HG03139 (cell line): ENCODE results near the gene SV2C.
"Not testable (repeated sequence)": the region's sequence is repeated elsewhere in the genome, so short reads cannot be mapped to it uniquely, and the experiment has no call there.

Experiments
- ATAC-seq: cut with Tn5 transposase; IDR thresholded peaks from one replicate; pipeline ENCODE4 v1.9.1; 2021; ENCODE audit not compliant: unreplicated experiment

Gene SV2C

DNA sequence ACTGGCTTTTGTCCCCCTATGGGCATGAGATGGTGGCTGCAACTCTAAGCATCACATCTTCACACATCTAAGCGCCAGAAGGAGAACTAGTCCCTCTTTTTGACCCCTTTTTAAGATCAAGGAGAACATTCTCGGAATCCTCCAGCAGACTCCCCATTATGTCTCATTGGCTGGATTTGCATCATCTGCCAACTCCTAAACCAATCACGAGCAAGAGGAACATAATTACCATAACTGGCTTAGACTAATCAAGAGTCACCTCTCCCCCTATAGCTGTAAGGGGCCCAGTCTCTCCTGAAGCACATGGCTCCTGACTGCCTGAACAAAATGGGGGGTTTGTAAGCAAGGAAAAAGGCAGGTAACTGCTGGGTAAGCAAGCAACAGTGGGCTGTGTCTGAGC lies 251.4 kb downstream of the SV2C start:
- ATAC-seq, result no peak

DNA sequence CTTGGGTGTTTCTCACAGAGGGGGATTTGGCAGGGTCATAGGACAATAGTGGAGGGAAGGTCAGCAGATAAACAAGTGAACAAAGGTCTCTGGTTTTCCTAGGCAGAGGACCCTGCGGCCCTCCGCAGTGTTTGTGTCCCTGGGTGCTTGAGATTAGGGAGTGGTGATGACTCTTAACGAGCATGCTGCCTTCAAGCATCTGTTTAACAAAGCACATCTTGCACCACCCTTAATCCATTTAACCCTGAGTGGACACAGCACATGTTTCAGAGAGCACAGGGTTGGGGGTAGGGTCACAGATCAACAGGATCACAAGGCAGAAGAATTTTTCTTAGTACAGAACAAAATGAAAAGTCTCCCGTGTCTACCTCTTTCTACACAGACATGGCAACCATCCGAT lies 252.3 kb downstream of the SV2C start:
- not testable (repeated sequence) for ATAC-seq

DNA sequence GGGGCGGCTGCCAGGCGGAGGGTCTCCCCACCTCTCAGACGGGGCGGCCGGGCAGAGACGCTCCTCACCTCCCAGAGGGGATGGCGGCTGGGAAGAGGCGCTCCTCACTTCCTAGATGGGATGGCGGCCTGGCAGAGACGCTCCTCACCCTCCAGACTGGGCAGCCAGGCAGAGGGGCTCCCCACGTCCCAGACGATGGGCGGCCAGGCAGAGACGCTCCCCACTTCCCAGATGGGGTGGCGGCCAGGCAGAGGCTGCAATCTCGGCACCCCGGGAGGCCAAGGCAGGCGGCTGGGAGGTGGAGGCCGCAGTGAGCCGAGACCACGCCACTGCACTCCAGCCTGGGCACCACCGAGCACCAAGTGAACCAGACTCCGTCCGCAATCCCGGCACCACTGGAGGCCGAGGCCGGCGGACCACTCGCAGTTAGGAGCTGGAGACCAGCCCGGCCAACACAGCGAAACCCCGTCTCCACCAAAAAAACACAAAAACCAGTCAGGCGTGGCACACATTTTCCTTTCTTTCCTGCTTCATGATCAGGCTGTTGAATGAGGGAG lies 253.1 kb downstream of the SV2C start:
- ATAC-seq, result not testable (repeated sequence)

DNA sequence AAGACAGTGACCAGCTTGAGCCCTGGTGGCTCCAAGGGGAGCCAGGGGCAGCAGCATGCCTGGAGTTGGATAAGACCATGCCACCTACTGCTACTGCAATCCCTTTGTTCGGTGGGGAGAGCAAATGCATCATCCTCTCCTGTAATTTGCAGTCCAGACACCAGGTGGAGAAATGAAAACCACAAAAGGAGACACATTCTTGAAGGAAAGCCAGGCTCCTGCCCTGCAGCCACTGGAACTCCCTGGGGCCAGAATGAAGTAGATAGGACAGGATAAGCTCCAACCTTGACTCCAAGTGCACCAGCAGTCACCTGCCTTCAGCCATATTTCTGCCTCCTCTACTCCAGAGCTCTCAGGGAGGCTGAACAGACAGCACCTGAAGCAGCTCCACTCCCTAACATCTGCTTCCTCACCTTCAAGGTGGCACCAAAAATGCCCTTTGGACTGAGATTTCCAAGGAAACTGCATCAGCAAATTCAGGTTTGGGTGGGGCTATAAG lies 254.8 kb downstream of the SV2C start:
- no peak for ATAC-seq

DNA sequence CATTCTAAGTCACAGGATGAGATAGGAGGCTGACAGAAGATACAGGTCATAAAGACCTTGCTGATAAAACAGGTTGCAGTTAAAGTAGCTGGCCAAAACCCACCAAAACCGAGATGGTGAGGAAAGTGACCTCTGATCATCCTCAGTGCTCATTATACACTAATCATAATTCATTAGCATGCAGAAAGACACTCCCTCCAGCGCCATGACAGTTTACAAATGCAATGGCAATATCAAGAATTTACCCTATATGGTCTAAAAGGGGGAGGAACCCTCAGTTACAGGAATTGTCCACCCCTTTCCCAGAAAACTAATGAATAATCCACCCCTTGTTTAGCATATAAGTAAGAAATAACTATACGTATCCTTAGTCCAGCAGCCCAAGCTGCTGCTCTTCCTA lies 256.7 kb downstream of the SV2C start:
- no peak for ATAC-seq

DNA sequence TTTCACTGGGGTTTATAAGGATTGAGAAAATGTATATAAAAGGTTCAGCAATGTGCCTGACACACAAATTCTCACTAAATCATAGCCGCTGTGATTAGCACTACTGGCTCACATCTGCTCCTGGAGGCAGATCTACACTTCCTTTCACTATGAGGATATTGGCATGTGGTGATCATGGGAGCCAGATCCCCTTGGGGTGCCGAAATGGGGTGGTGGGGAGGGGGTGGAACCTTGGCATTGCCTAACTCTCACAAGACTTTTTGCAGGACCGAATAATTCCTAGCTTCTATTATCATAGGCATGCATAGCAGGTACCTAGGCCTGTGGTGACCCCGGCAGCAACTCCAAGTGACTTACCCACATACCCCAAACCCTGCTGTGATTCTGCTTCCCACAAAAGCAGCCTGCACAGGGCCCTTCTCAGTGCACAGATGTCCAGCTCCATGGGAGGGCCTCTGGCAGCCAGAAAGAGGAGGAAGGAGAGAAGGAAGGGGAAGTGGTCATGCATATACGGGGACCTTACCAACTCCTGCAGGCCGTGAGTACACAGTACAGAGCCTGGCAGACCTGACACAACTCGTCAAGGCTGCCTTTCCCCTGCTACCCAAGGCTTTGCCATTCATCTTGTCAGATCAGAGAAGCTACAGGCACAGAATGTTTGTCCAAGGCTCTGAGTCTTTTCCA lies 258.6 kb downstream of the SV2C start:
- no peak for ATAC-seq

DNA sequence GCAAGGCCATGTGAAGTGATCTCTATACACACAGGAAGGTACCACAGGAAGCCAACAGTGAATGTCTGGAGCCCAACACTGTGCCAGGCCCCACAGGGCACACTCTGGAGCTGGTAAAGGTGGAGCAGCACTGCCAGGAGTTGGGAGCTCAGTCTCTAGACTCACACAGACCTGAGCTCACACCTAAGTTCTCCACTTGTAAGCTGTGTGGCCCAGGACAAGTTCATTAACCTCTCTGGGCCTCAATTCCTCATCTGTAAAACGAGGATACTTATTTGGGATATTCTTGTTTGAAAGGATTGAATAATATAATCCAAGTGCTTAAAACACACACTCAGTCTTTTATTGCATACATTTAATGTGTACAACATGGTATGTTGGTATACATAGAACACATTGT lies 259.3 kb downstream of the SV2C start:
- no peak for ATAC-seq

DNA sequence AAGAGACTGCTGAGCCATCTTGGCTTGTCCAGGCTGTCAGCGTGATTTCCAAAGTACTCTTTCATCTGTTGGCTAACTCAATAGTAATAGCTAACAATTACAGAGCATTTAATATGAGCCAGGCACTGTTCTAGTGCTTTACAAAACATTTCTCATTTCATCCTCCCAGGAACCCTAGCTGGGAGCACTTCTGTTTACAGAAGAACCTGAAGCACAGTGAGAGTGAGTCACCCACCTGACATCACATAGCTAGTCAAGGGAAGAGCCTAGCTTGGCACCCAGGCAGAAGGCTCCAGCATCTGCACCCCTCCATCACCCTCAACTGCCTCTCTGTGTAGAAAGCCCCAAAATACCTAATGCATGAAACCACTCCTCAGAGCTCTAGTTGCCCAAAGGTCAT lies 262.4 kb downstream of the SV2C start:
- no peak for ATAC-seq

DNA sequence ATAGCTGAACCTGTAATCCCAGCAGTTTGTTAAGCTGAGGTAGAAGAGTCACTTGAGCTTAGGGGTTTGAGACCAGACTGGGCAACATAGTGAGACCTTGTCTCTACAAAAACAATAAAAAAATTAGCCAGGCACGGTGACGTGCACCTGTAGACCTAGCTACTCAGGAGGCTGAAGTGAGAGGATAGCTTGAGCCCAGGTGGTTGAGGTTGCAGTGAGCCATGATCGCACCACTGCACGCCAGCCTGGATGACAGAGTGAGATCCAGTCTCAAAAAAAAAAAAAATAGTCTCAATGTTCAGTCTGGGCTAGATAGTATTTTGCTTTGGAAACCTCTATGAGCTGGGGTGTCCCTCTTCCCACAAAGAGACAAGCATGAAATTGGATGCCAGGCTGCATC lies 268.0 kb downstream of the SV2C start:
- ATAC-seq, result peak; percentile 9

DNA sequence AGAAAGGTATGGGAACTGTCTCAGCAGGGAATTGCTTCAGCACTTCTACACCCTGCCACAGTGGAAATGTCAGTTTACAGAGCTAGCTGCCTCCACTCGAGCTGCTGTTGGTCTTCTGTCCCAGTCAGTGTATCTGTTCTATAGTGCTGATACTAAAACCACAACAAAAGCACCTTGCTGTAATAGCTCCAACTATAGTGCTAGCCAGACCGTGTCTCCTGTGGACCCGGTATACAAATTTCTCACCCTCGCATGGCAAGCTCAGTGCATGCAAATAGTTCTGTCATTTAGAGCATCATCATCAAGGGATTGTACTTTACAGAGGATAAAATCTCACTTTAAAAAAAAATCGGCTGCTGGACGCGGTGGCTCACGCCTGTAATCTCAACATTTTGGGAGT lies 268.4 kb downstream of the SV2C start:
- ATAC-seq, result peak; percentile 99

DNA sequence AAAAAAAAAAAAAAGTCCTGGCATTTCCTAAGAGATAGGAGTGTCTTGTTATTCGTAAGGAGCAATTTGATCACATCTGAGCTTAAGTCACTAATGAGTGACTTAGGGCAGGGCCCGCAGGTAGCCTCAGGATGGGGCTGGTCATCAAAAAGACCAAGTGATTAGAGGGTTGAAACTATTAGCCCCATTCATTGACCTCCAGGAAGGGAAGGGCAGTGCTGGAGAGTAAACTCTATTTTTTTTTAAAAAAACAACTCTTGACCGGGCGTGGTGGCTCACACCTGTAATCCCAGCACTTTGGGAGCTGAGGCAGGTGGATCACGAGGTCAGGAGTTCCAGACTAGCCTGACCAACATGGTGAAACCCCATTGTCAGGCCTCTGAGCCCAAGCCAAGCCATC lies 273.7 kb downstream of the SV2C start:
- no peak for ATAC-seq

DNA sequence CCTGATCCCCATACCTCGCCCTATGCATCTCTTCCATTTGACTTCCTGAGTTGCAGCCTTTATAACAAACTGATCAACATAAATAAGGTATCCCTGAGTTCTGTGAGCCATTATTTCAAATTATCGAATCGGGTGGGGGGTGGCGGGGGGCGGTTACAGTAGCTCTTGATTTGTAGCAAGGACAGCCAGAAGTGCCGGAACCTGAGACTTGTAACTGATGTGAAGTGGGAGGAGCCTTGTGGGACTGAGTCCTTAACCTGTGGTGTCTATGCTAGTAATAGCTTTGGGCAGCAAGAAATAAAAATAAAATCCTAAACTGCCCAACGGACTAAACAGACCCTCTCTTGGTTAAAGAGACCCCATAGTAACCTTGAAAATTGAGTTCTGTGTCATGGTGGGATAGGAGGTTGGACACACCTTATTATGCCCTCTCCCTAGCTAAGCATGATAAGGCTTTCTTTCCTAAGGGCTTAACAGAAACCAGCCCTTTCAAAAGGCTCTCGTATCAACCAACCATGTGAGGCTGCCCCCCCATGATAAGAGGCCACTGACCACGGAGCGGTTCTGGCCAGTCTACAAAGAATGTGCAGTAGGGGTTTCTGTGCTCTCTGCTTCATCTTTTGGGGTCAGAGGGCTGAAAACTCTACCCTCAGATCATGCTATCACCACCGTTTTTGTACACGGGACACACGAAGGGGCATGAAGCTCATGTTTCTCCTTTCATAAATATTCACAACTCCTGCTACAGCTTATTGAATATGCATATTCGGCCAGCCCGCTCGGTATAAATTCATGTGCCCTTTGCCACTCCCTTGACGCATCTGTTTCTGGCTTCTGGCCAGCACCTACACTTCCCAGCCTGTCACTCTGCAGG lies 280.4 kb downstream of the SV2C start:
- ATAC-seq, result no peak

DNA sequence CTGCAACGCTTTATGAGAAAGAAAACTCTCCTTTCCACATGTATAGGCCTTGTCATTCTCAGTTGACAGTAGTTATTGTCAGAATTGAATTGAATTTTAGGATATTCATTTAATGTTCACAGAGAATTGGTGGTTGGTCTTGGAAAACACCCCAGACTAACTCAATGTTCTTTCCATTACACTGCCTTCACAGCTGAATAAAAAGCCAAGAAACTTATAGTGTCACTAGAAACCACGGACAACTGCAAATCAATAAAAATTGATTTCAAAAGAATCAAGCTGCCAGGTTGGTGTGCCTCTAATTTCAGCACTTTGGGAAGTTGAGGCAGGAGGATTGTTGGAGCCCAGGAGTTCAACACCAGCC lies 281.0 kb downstream of the SV2C start:
- no peak for ATAC-seq

DNA sequence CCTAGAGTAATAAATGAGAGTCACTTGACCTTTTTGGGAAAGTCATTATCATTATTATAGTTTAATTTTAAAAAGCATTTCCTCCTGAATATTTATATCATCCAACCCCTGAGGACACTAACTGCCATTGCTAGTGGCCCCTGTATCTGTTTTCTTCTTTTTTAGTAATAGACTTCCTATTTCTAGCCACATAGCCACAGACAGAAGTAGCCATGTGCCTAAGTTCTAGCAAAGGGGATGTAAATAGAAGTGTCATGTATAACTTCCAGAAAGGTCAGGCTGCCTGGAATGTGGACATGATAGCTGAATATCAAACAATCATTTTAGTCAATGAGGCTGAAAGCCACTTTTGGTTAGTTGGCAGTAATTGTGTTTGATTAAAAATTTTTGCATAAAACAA lies 282.4 kb downstream of the SV2C start:
- no peak for ATAC-seq

DNA sequence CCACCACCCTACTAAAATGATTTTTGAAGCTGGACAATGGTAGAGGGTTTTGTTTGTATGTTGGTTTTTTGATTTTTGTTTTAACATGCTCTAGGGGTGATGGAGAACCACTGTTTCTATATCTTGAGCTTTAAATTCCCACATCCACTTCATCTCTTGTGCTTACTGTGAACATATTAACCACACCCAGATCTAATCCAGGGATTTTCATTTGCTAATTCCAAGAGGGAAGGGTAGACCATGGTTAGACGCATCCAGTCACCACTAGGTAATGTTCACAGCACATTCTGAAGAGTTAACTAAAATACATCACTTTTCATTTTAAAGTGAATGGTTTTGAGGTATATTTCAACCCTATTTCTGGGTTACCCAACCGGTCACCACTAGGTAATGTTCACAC lies 283.4 kb downstream of the SV2C start:
- no peak for ATAC-seq

DNA sequence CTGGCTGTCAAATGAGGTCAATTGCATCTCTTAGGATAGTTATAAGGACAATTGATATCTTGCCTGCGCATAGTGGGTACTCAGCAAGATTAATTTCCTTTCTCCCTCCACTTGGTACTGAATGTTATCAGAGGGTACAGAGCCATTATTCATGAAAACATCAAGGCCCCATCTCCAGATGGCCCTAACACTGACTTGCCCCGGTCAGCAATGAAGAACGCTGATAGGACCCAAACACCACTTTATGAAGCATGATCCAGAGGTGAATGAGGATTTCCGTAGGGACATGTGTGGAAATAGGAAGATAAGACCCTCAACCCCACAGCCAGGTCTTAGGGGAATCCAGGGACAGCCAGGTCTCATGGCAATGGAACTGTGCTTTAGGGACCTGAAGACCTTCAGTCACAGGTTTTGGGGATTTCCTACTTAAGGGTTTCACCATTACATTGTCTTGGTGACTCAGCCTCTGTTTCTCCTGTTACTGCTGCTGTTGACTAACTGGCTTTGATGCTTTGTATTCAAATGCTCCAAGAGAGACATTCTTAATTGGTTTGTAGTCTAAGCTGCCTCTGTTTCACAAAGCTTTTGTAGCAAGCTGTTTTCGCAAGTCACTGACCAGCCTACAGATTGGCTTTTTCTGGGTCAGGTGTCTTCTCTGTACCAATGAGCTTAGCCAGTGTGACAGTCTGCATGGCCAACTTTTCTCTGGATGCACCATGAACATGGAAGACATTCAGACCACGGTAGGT lies 284.6 kb downstream of the SV2C start:
- no peak for ATAC-seq

DNA sequence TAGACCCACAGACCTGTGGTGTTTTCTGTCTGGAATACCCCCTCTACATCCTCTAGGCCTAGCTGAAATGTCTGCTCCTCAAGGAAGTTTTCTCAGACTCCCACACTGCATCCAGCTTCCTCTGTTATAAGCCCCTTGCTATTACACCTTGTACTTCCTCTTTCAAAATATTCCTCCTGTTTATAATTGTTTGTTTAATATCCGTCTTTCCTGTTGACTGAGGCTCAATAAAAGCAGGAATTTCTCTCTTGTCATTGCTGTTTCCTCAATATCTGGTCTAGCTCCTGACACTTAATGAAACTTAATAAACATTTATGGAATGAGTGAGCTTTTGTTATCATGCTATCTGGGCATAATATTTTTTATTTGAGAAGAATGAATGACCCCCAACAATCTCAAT lies 285.8 kb downstream of the SV2C start:
- no peak for ATAC-seq

DNA sequence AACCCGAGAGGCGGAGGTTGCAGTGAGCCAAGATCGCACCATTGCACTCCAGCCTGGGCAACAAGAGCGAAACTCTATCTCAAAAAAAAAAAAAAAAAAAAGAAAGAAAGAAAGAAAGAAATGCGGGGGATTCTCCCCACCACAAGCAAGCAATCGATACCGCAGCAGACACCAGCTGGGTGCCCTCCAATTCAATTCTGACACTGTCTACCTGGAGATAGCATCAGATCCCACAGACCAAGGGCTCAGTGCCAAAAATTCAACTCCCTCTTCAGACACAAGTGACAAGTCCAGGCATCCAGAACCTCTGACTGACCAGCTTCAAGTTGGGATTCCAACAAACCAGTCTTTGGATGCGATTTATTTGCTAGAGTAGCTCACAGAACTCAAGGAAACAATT lies 286.5 kb downstream of the SV2C start:
- ATAC-seq, result not testable (repeated sequence)

DNA sequence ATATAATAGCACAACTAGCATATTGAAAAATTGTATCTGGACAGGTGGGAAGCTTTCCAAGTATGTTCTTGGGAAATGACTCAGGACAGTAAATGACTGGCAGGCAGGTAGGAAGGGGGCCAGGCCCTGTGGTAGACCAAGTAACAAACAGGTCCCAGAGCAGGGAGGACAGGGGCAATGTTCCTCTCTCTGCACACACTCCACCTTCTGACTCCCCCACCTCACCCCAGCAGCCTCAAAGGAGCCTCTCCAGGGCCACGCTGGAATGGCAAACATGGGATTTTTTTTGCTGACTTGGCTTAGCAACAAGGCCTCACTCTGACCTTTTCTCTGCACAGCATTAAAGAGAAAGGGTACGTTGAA lies 288.8 kb downstream of the SV2C start:
- ATAC-seq, result no peak

DNA sequence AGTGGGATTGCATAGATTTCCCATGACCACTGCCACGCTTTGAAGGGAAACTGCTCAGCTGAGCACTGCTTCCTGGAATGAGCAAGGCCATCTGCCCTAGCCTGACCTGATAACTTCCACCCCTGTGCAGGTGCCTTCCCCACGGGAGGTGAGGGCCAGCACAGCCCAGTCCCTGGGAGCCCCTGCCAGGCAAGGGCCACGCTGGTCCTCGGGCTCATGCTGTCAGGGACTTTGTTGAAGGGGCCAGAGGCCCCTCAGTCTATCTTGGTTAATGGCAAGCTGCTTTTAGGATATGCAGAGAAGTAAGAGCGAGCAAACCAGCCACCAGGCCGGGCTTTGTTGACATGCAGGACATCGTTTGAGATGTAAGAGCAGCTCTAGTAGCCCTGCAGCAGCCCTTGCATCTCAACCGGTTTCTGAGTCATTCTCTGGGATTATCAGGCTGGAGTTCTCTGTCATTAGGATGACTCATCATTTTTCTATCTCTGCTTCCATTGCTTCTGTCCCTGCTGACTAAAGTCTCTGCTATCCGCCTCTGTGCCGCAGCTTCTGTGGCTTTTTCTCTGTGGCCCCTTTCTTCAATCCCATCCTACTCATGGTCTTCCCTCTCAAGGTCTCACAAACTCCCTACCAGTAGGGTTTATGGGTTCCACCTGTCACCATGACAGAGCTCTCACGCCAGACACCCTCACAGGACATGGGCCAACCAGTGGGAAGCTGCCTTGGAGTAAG lies 289.3 kb downstream of the SV2C start:
- ATAC-seq, result no peak
